BLaER1 (cell line): ENCODE data around the gene ZBTB21.
"Not testable (repeated sequence)": the region's sequence is repeated elsewhere in the genome, so short reads cannot be mapped to it uniquely, and the experiment has no call there.

Source experiments
- H3K27ac ChIP-seq: shearing (Covaris generic); formaldehyde crosslinking; 2 replicates; pipeline ENCODE4 v1.8.1; 2022
- H3K27me3 ChIP-seq: shearing (Covaris generic); formaldehyde crosslinking; 2 replicates; pipeline ENCODE4 v1.8.1; 2022
- H3K36me3 ChIP-seq: shearing (Covaris generic); formaldehyde crosslinking; 2 replicates; pipeline ENCODE4 v1.8.1; 2022
- H3K4me1 ChIP-seq: shearing (Covaris generic); formaldehyde crosslinking; 2 replicates; pipeline ENCODE4 v1.8.1; 2022
- H3K4me2 ChIP-seq: shearing (Covaris generic); formaldehyde crosslinking; 2 replicates; pipeline ENCODE4 v1.8.1; 2022
- H3K4me3 ChIP-seq: shearing (Covaris generic); formaldehyde crosslinking; 2 replicates; pipeline ENCODE4 v1.8.1; 2022
- H3K9ac ChIP-seq: shearing (Covaris generic); formaldehyde crosslinking; 2 replicates; pipeline ENCODE4 v1.8.1; 2022
- H3K9me3 ChIP-seq: shearing (Covaris generic); formaldehyde crosslinking; 2 replicates; pipeline ENCODE4 v1.8.1; 2022
- H4K20me1 ChIP-seq: shearing (Covaris generic); formaldehyde crosslinking; 2 replicates; pipeline ENCODE4 v1.8.1; 2022
- Cebpa-rat ChIP-seq: shearing (Covaris generic); IDR thresholded peaks from 2 replicates; pipeline ENCODE4 v1.8.1; 2022

Gene ZBTB21

DNA sequence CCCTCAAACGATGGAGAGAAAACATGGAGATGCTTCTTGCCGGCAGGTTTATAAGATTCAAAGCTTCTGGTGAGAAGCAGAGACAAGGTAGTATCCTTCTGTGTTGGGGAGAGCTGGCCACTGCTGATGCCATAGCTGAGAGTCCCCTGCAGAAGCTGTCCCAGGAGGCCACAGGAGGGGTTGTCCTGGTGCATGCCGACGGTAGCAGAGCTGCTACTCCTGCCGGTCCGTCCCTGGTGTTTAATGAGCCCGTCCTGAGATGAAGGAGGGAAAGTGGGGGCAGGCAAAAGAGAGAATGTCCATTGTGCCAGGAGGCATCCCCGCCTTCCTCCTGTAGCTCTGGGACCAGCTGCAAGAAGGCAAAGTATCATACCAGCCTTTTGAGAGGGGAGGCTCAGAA is 46.0 kb downstream of the ZBTB21 start:
- Histone ChIP-seq H3K27me3 (no peaks in the 10 kb centered on the region), H3K4me2 (no peak overlapping the region), H3K4me3 (no peak overlapping the region), H4K20me1 (no peaks in the 10 kb centered on the region), H3K27ac (no peak overlapping the region), H3K4me1 (peaks cover 32% of the 10 kb centered on the region), H3K9me3 (no peaks in the 10 kb centered on the region), H3K9ac (no peak overlapping the region), H3K36me3 (no peaks in the 10 kb centered on the region)
- no peak for TF ChIP-seq Cebpa-rat

DNA sequence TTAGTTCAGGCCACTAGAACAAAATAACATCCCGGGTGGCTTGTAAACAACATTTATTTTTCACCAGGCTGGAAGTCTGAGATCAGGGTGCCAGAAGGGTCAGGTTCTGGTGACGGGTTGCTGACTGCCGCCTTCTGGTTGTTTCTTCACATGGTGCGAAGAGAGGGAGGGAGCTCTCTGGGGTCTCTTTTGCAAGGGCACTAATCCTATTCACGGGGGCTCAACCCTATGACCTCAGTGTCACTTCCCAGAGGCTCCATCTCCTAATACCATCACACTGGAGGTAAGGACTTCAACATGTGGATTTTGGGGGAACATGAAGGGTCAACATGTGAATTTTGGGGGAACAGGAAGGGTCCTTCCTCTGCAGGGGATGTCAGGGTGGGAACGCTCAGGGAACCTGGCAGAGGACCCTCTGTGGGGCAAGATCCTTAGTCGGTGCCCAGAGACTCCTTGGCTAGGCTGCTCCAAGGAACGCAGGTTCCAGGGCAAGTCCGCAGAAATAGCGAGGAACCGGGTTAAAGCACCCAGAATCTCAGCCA is 47.7 kb downstream of the ZBTB21 start:
- H3K9me3 ChIP-seq, result no peaks in the 10 kb centered on the region
- H3K9ac ChIP-seq, result no peak overlapping the region
- H3K4me2 ChIP-seq, result peak overlapping the region; percentile 80
- H3K36me3 ChIP-seq, result no peaks in the 10 kb centered on the region
- H4K20me1 ChIP-seq, result no peaks in the 10 kb centered on the region
- H3K4me1 ChIP-seq, result peaks cover 38% of the 10 kb centered on the region
- no peak for TF ChIP-seq Cebpa-rat
- H3K27ac ChIP-seq, result no peak overlapping the region
- no peak overlapping the region for H3K4me3 ChIP-seq
- H3K27me3 ChIP-seq, result no peaks in the 10 kb centered on the region

DNA sequence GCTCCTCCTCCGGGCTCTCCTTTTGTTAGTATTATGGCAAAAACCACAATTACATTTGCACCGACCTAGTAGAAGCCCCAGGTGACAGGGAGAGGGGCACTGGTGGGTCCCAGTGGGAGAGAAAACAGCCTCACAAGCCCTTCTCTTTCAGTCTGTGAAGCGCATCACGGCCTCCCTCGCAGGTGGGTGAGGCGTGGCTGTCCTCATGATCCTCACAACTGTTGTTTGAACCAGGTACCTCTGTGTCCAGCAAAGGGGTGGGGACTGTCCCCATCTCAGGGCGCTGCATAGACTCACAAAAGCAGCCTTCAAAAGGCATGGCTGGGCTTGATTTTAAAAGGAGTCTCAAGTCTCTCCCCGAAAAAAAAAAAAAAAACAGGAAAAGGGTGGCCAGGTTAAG is 48.4 kb downstream of the ZBTB21 start:
- H3K36me3 ChIP-seq, result no peaks in the 10 kb centered on the region
- peak overlapping the region; percentile 25; the same call in 1 of the 2 replicates for H3K27ac ChIP-seq
- H3K4me1 ChIP-seq, result peaks cover 45% of the 10 kb centered on the region
- H3K9me3 ChIP-seq, result no peaks in the 10 kb centered on the region
- peak overlapping the region; percentile 80 for H3K4me2 ChIP-seq
- TF ChIP-seq Cebpa-rat, result no peak
- H3K9ac ChIP-seq, result peak overlapping the region; percentile 42; the same call in 1 of the 2 replicates
- no peaks in the 10 kb centered on the region for H4K20me1 ChIP-seq
- no peak overlapping the region for H3K4me3 ChIP-seq
- no peaks in the 10 kb centered on the region for H3K27me3 ChIP-seq

DNA sequence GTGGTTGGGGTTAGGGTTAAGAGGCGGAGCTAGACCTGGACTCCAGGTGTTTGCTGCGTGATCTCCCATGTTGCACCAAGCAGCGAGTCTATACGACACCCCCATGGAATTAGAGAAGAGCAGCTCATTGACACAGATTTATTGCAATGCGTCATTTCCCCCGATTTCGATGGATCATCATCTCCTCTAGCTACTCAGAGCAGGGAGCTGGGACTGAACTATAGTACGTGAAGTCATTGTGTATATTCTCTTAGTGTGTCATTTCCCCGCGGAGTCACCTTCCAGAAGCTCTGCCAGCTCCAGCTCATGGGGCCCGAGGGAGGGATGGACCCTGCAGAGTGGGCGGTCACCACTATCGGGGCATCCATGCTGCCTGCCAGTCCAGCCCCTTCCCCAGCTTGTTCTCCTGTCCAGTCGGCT is 48.9 kb downstream of the ZBTB21 start:
- H3K9ac ChIP-seq, result peak overlapping the region; percentile 42; the same call in 1 of the 2 replicates
- H3K9me3 ChIP-seq, result no peaks in the 10 kb centered on the region
- no peak for TF ChIP-seq Cebpa-rat
- peaks cover 50% of the 10 kb centered on the region for H3K4me1 ChIP-seq
- no peak overlapping the region for H3K4me3 ChIP-seq
- peak overlapping the region; percentile 80 for H3K4me2 ChIP-seq
- H3K27me3 ChIP-seq, result no peaks in the 10 kb centered on the region
- H4K20me1 ChIP-seq, result no peaks in the 10 kb centered on the region
- peak overlapping the region; percentile 25; the same call in 1 of the 2 replicates for H3K27ac ChIP-seq
- H3K36me3 ChIP-seq, result no peaks in the 10 kb centered on the region

DNA sequence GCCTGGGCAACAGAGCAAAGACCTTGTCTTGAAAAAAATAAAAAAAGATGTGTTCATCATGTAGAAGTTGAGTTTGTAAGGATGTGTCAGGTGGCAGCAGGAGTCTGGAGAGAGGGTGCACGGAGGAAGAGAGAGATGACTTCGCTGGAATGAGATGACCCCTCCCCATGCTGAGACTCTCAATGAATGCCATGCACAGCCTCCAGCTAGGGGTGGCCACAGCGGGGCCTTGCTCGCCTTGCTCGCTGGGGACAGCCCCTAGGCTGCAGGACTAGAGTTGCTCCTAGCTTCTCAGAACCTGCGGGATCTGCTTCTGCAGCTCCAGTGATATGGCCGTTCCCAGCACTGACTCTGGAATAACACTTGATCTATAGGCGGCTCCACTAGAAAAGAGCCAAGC is 49.8 kb downstream of the ZBTB21 start:
- no peak overlapping the region for H3K4me3 ChIP-seq
- H3K4me1 ChIP-seq, result peaks cover 59% of the 10 kb centered on the region
- H4K20me1 ChIP-seq, result no peaks in the 10 kb centered on the region
- TF ChIP-seq Cebpa-rat, result no peak
- H3K9ac ChIP-seq, result no peak overlapping the region
- no peaks in the 10 kb centered on the region for H3K36me3 ChIP-seq
- no peak overlapping the region for H3K27ac ChIP-seq
- H3K9me3 ChIP-seq, result no peaks in the 10 kb centered on the region
- no peaks in the 10 kb centered on the region for H3K27me3 ChIP-seq
- no peak overlapping the region for H3K4me2 ChIP-seq

DNA sequence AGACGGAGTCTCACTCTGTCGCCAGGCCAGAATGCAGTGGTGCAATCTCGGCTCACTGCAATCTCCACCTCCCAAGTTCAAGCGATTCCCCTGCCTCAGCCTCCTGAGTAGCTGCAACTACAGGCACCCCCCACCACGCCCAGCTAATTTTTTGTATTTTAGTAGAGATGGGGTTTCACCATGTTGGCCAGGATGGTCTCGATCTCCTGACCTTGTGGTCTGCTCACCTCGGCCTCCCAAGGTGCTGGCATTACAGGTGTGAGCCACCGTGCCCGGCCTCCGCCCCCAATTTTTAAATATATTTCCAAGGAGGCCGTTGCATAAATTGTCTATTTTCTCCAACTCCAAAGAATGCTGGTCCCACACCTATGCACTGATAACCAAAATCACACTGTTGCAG is 50.5 kb downstream of the ZBTB21 start:
- not testable (repeated sequence) for H3K27me3 ChIP-seq, H3K4me2 ChIP-seq, H3K9me3 ChIP-seq, H4K20me1 ChIP-seq, H3K4me3 ChIP-seq, H3K36me3 ChIP-seq, H3K9ac ChIP-seq, H3K27ac ChIP-seq
- H3K4me1 ChIP-seq, result peaks cover 60% of the 10 kb centered on the region

DNA sequence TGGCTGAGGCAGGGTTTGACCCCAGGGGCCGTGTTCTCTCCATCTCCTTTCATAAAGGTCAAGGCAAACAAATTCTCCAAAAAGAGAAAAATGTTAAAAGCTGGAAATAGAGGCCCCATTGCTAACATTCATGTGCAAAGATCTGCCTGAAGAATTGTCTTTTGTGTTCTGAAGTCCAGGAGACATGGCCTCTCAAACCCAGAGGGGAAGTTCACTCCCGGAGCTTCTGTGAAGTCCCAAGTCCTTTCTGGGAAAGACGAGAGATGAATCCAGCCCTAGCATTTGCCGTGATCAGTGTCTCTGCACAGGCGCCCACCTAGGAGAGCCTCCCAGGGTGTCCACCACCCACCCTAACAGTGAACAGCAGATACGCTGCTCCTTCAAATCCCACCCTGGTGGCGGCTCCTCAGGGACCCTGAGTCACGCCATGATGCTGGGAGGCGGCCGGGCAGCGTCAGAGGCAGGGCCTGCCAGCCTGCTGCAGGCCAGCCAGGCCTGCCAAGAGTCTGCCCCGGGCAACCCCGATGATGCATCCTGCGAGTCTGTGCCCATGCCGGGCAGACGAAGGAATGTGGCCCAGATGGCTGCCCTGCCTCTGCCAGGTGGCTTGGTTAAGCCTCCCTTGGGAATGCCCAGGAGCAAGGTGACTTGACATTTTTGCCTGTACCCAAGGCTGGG is 51.1 kb downstream of the ZBTB21 start:
- Histone ChIP-seq H4K20me1 (no peaks in the 10 kb centered on the region), H3K4me1 (peaks cover 65% of the 10 kb centered on the region), H3K9me3 (no peaks in the 10 kb centered on the region), H3K27me3 (no peaks in the 10 kb centered on the region), H3K27ac (no peak overlapping the region), H3K9ac (no peak overlapping the region), H3K4me3 (no peak overlapping the region), H3K4me2 (no peak overlapping the region), H3K36me3 (no peaks in the 10 kb centered on the region)
- TF ChIP-seq Cebpa-rat, result no peak

DNA sequence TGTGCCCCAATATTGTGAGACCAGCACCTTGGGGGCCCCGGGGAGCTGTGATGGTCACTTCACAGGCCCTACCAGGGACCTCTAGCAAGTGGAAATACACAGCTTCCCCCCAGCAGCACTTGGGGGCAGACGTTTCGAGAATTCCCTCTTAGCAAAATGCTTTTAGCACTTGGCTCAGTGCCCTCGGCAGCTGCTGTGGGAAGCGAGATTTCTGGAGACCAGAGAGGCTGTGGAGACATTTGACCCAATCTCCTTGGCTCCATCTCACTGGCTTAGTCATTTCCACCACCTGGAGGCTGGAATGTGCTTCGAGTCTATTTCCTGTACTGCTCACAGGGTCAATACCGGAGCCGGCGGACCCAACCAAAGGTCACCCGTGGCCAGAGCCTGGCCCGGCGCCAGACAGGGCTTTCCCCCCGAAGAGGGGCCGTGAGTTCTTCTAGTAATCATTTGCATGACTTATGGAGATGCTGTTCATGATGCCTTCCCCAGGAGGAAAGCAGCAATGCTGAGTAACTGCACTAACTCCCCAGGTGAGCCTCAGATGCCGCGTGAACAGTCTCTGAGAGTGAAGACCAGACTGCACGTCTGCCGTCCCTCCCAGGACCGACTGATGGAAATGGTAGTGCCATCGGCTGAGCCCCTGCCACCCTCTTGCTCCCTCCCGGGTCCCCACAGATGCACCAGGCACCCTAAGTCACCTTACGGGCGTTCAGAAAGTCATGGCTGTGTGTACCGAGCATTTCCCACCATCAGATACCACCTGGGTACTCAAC is 52.0 kb downstream of the ZBTB21 start:
- no peak overlapping the region for H3K4me2 ChIP-seq
- TF ChIP-seq Cebpa-rat, result no peak
- no peaks in the 10 kb centered on the region for H3K27me3 ChIP-seq
- peaks cover 69% of the 10 kb centered on the region for H3K4me1 ChIP-seq
- H4K20me1 ChIP-seq, result no peaks in the 10 kb centered on the region
- H3K9me3 ChIP-seq, result no peaks in the 10 kb centered on the region
- H3K36me3 ChIP-seq, result no peaks in the 10 kb centered on the region
- H3K4me3 ChIP-seq, result no peak overlapping the region
- H3K27ac ChIP-seq, result no peak overlapping the region
- no peak overlapping the region for H3K9ac ChIP-seq

DNA sequence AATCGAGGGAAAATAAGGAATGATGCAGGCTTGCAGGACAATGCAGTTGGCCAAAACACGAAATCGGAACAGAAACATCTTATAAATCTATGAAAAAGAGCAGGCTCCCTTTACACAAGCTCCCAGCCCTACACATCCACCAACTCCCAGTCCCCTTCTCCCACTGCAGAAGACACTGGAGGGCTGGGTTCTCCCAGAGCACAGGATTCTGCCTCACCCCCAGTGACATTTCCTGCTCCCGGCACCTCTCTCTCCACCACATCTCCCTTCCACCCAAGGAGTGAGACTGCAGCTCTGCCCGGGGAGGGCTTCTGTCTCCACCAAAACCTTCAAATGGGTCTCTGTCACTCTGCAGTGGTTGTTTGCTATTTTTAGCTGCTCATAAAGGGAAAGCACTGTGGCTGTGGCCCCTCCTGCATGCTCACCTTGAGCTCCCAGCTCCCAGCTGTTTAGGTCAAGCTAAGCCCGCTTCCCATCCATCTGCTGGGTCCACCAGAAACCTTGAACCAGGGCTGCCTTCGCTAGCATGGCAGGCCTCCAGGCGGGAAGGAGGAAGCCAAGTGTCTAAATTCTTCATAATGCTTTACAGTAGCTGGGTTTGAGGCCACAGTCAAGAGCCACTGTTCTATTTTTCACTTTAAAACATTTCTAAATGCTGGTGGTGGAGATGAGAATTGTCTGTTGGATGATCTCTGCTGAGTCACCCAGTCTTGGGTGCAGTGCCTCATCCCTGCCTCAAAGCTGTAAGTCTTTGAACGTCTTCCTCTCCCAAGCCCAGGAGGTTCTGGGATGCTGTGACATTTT is 53.0 kb downstream of the ZBTB21 start:
- H3K27me3 ChIP-seq, result no peaks in the 10 kb centered on the region
- 0 out of 2 replicates have a peak overlapping the region, but pooled peaks have one; percentile 40 for H3K27ac ChIP-seq
- no peak overlapping the region for H3K9ac ChIP-seq
- no peak for TF ChIP-seq Cebpa-rat
- H3K4me2 ChIP-seq, result peak overlapping the region; percentile 99
- no peak overlapping the region for H3K4me3 ChIP-seq
- no peaks in the 10 kb centered on the region for H3K36me3 ChIP-seq
- H3K4me1 ChIP-seq, result peaks cover 72% of the 10 kb centered on the region
- H4K20me1 ChIP-seq, result 0 out of 2 replicates have a peak, but pooled peaks cover 7% of the 10 kb centered on the region
- H3K9me3 ChIP-seq, result no peaks in the 10 kb centered on the region
